ENCODE results near the gene SOX6.

- TF ChIP-seq, protein P1, sequence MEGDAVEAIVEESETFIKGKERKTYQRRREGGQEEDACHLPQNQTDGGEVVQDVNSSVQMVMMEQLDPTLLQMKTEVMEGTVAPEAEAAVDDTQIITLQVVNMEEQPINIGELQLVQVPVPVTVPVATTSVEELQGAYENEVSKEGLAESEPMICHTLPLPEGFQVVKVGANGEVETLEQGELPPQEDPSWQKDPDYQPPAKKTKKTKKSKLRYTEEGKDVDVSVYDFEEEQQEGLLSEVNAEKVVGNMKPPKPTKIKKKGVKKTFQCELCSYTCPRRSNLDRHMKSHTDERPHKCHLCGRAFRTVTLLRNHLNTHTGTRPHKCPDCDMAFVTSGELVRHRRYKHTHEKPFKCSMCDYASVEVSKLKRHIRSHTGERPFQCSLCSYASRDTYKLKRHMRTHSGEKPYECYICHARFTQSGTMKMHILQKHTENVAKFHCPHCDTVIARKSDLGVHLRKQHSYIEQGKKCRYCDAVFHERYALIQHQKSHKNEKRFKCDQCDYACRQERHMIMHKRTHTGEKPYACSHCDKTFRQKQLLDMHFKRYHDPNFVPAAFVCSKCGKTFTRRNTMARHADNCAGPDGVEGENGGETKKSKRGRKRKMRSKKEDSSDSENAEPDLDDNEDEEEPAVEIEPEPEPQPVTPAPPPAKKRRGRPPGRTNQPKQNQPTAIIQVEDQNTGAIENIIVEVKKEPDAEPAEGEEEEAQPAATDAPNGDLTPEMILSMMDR (IDR thresholded peaks at IDR 0.05), result peak; percentile 73
- no peak for TF ChIP-seq POLR2AphosphoS5 (IDR thresholded peaks at IDR 0.05; ENCODE audit: low read depth, low read length)
- TF ChIP-seq SIN3A (IDR thresholded peaks at IDR 0.05; ENCODE audit: borderline replicate concordance, insufficient read depth, low read depth, low read length), result no peak
- TF ChIP-seq, protein P2, sequence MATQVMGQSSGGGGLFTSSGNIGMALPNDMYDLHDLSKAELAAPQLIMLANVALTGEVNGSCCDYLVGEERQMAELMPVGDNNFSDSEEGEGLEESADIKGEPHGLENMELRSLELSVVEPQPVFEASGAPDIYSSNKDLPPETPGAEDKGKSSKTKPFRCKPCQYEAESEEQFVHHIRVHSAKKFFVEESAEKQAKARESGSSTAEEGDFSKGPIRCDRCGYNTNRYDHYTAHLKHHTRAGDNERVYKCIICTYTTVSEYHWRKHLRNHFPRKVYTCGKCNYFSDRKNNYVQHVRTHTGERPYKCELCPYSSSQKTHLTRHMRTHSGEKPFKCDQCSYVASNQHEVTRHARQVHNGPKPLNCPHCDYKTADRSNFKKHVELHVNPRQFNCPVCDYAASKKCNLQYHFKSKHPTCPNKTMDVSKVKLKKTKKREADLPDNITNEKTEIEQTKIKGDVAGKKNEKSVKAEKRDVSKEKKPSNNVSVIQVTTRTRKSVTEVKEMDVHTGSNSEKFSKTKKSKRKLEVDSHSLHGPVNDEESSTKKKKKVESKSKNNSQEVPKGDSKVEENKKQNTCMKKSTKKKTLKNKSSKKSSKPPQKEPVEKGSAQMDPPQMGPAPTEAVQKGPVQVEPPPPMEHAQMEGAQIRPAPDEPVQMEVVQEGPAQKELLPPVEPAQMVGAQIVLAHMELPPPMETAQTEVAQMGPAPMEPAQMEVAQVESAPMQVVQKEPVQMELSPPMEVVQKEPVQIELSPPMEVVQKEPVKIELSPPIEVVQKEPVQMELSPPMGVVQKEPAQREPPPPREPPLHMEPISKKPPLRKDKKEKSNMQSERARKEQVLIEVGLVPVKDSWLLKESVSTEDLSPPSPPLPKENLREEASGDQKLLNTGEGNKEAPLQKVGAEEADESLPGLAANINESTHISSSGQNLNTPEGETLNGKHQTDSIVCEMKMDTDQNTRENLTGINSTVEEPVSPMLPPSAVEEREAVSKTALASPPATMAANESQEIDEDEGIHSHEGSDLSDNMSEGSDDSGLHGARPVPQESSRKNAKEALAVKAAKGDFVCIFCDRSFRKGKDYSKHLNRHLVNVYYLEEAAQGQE (IDR thresholded peaks at IDR 0.05; ENCODE audit: insufficient read depth in 1 of 2, low read depth in 2 of 2, low read length in 1 of 2), result no peak
Observed at GRCh38 chr11:15941206-15941770, 415.1 kb downstream of the SOX6 start.
